Ovary (tissue), 9 donors: ENCODE data around the gene OPN3. TPM values are rescaled to one million over a fixed set of nuclear protein-coding genes. Genes with fewer than 3 reads are reported as not detected.

Experiments used
- DNase-seq, 5 donors: peaks; one replicate each; pipeline ENCODE4 v3.0.0-alpha.2; 2019 to 2020
- H3K27ac ChIP-seq, 2 donors: fragments of 200-600 bp; one replicate each; pipeline versions ENCODE4 v1.5.1 to v1.8.0; 2019 to 2022
- H3K27me3 ChIP-seq: fragments of 200-600 bp; one replicate; pipeline ENCODE4 v1.8.0; 2022
- H3K36me3 ChIP-seq: fragments of 200-600 bp; sonication (generic); one replicate; pipeline ENCODE4 v1.5.1; 2019
- H3K4me1 ChIP-seq: one replicate; pipeline ENCODE4 v1.8.1; 2013; ENCODE audit warnings: mild to moderate bottlenecking, moderate library complexity; ENCODE audit not compliant: insufficient read depth
- H3K4me3 ChIP-seq: fragments of 200-600 bp; sonication (generic); one replicate; pipeline ENCODE4 v1.5.1; 2017
- H3K9me3 ChIP-seq, 2 donors: fragments of 200-600 bp in 1 of 2; sonication (generic) in 1 of 2; one replicate each; pipeline versions ENCODE4 v1.5.1 to v1.8.1; 2013 to 2019; ENCODE audit warnings: mild to moderate bottlenecking in 1 of 2, moderate library complexity in 1 of 2
- CTCF ChIP-seq, 3 donors: fragments of 450-650 bp in 2 of 3; fragments of 200-600 bp in 1 of 3; IDR thresholded peaks; one replicate each; pipeline versions ENCODE4 v1.5.1 to v1.8.0; 2016 to 2022; ENCODE audit warnings: antibody characterized with exemption in 3 of 3, mild to moderate bottlenecking in 1 of 3
- EP300 ChIP-seq: sonication (generic); formaldehyde crosslinking; IDR thresholded peaks from one replicate; pipeline ENCODE4 v1.6.1; 2017; ENCODE audit warnings: antibody characterized with exemption
- POLR2A ChIP-seq: fragments of 450-650 bp; IDR thresholded peaks from one replicate; pipeline ENCODE4 v1.6.1; 2017; ENCODE audit warnings: antibody characterized with exemption, mild to moderate bottlenecking, moderate library complexity
- WGBS, 3 donors: extraction: QIAGEN DNeasy Blood & Tissue Kit in 1 of 3; methylation state at CpG; one replicate each; pipeline versions ENCODE4 v1.1.5 to v1.1.7; 2013 to 2017; 5-methylcytosine and 5-hydroxymethylcytosine counted together
- intact Hi-C, 4 donors: fragments of 100-400 bp; cut with DNase I; formaldehyde crosslinking; loops; one replicate each; pipeline versions ENCODE4 v1.11.0 to v1.15.1; 2022 to 2023
- polyA plus RNA-seq, 2 donors: library from polyadenylated mRNA; stranded (reverse); fragments of 200-250 nt in 1 of 2; fragments of 350-450 nt in 1 of 2; fragmentation: Illumina TruSeq in 1 of 2; extraction: RNeasy Lipid Tissue Mini Kit (QIAGEN cat#74804) in 1 of 2; gene quantifications; one replicate each; pipeline ENCODE4 v1.2.3, GENCODE V29; 2013 to 2014
- total RNA-seq, 7 donors: library from RNA; depleted of rRNA in 2 of 7; stranded (reverse); fragments of >200 nt in 2 of 7; fragmentation: NEBNext Ultra II Directional in 3 of 7; extraction: Animal tissue kit (Norgen Biotek cat#: 25700) in 3 of 7; gene quantifications; one replicate each; pipeline versions ENCODE4 v1.1.0 to v1.2.4, GENCODE V29; 2016 to 2023
- donor health status: DM: no; HTN: no; CAD: no; lungs with moderate emphysema.
- donor health status: DM: no; HTN: no; CAD: no.
- donor health status: Bipolar disorder and iron deficiency.
- donor health status: DM: yes; HTN: yes; CAD: no.
- donor health status: DM: no; HTN: no; CAD: no.
- donor health status: DM: yes; HTN: yes; CAD: no.

OPN3 gene
- total and polyA plus RNA-seq, 9 donors: 5.3 to 30.3 (median 9.5) TPM

GRCh38 chr1:241598249-241598648 is 41.9 kb downstream of the OPN3 start:
- intact Hi-C loops: no loop called here
- WGBS, 3 donors: 85 to 92% (median 88%) methylated on average over 3 of the region's 3 CpGs
- no peak overlapping the region for H3K4me3 ChIP-seq
- no peaks in the 10 kb centered on the region for H3K9me3 ChIP-seq
- H3K4me1 ChIP-seq: no peaks in the 10 kb centered on the region
- DNase-seq: no peak
- no peak overlapping the region for H3K27ac ChIP-seq
- H3K36me3 ChIP-seq: no peaks in the 10 kb centered on the region
- TF ChIP-seq POLR2A (no peak), CTCF (IDR thresholded peaks at IDR 0.05) (no peak), EP300 (no peak)
- no peaks in the 10 kb centered on the region for H3K27me3 ChIP-seq

- no peak for DNase-seq
- H3K4me3 ChIP-seq: no peak overlapping the region
- H3K36me3 ChIP-seq: no peaks in the 10 kb centered on the region
- no peak overlapping the region for H3K27ac ChIP-seq
- 81 to 85% (median 84%) methylated on average over 6 of the region's 6 CpGs for WGBS, 3 donors
- no peaks in the 10 kb centered on the region for H3K27me3 ChIP-seq
- no peak for TF ChIP-seq CTCF (IDR thresholded peaks at IDR 0.05)
- no peaks in the 10 kb centered on the region for H3K4me1 ChIP-seq
- no peaks in the 10 kb centered on the region for H3K9me3 ChIP-seq
- intact Hi-C loops: no loop called here
These were observed 43.5 kb downstream of the OPN3 start for GRCh38 chr1:241596633-241597032.

- WGBS, 3 donors: 92 to 97% (median 96%) methylated on average over 1 of the region's 1 CpG
- no peaks in the 10 kb centered on the region for H3K27me3 ChIP-seq
These were observed 47.0 kb downstream of the OPN3 start for GRCh38 chr1:241593186-241593585.

GRCh38 chr1:241592273-241592958 is 47.8 kb downstream of the OPN3 start:
- TF ChIP-seq CTCF (IDR thresholded peaks at IDR 0.05) (no peak), EP300 (no peak), POLR2A (no peak)
- no peak for DNase-seq
- H3K4me3 ChIP-seq: no peak overlapping the region
- 90 to 93% (median 91%) methylated on average over 3 of the region's 3 CpGs for WGBS, 3 donors
- H3K27me3 ChIP-seq: no peaks in the 10 kb centered on the region
- no peaks in the 10 kb centered on the region for H3K4me1 ChIP-seq
- no peak overlapping the region for H3K27ac ChIP-seq
- intact Hi-C loops: no loop called here
- no peaks in the 10 kb centered on the region for H3K9me3 ChIP-seq
- H3K36me3 ChIP-seq: no peaks in the 10 kb centered on the region

More at GRCh38 chr1:241593186-241593585, 47.0 kb downstream of the OPN3 start:
- Histone ChIP-seq H3K4me1 (no peaks in the 10 kb centered on the region), H3K4me3 (no peak overlapping the region), H3K9me3 (no peaks in the 10 kb centered on the region), H3K36me3 (no peaks in the 10 kb centered on the region), H3K27ac (no peak overlapping the region)
- DNase-seq: no peak
- intact Hi-C loops: no loop called here
- TF ChIP-seq CTCF (IDR thresholded peaks at IDR 0.05): no peak
- TF ChIP-seq EP300: no peak
- no peak for TF ChIP-seq POLR2A
